GM20431 (cell line): ENCODE measurements around the gene FAM83B.
"Not testable (repeated sequence)": the region's sequence is repeated elsewhere in the genome, so short reads cannot be mapped to it uniquely, and the experiment has no call there.

ENCODE experiments used
- in situ Hi-C: fragments of 300-500 bp; cut with MseI, MboI; formaldehyde crosslinking; loops from one replicate; pipeline ENCODE4 v1.15.0; 2020; ENCODE audit warnings: low sequenced_read_pairs; ENCODE audit not compliant: unreplicated experiment

FAM83B gene

GRCh38 chr6:54970337-54970736 lies 123.8 kb downstream of the FAM83B start:
- in situ Hi-C loops = no loop called here

GRCh38 chr6:54971825-54972224 lies 125.3 kb downstream of the FAM83B start:
- in situ Hi-C loops = no loop called here

GRCh38 chr6:54979161-54979560 lies 132.6 kb downstream of the FAM83B start:
- in situ Hi-C loops = not testable (repeated sequence)

GRCh38 chr6:54980511-54981275 lies 134.1 kb downstream of the FAM83B start:
- in situ Hi-C loops = no loop called here

- in situ Hi-C loops = no loop called here
Measured at GRCh38 chr6:54981276-54981609, 134.7 kb downstream of the FAM83B start.

- in situ Hi-C loops = no loop called here
Measured at GRCh38 chr6:54981647-54982046, 135.1 kb downstream of the FAM83B start.

GRCh38 chr6:54987633-54988290 lies 141.2 kb downstream of the FAM83B start:
- in situ Hi-C loops = no loop called here

GRCh38 chr6:54988576-54988975 lies 142.0 kb downstream of the FAM83B start:
- in situ Hi-C loops = no loop called here

GRCh38 chr6:54990001-54990400 lies 143.4 kb downstream of the FAM83B start:
- in situ Hi-C loops = no loop called here
